ENCODE measurements around the gene AMBP.

DNA sequence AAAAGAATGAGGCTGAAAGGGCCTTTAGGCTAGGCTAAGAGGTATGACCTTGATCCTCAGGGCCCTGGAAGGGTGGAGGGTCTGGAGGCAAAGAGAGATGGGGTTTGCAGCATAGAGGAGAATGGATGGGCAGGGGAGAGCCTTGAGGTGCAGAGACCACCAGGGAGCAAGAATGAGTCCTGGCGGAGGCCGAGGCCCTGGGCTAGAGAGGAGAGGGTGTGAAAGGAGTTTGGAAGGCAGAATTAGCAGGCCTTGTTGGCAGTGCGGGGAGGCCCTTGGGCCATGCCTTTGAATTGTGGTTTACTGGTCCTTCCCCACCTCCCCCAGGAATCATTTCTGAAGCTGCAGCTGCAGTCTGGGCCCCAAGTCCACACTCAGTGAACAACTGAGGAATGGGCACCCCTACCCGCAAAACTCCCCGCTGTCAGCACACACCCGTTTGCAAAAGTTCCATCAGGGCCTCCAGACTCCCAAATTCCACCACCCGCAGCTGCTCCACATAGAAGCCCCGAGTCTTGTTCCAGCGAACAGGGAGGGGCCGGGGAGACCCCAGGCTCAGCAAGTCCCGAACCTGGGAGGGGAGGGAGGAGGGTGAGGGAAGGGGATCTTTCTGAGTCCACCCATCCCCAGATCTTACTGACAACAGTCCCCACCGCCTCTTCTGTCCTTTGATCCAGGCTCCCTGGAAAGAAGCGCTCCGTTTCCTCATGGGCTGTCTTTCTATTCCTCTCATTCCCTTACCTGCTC, 18.9 kb upstream of the AMBP start:
- TF ChIP-seq, protein P1, sequence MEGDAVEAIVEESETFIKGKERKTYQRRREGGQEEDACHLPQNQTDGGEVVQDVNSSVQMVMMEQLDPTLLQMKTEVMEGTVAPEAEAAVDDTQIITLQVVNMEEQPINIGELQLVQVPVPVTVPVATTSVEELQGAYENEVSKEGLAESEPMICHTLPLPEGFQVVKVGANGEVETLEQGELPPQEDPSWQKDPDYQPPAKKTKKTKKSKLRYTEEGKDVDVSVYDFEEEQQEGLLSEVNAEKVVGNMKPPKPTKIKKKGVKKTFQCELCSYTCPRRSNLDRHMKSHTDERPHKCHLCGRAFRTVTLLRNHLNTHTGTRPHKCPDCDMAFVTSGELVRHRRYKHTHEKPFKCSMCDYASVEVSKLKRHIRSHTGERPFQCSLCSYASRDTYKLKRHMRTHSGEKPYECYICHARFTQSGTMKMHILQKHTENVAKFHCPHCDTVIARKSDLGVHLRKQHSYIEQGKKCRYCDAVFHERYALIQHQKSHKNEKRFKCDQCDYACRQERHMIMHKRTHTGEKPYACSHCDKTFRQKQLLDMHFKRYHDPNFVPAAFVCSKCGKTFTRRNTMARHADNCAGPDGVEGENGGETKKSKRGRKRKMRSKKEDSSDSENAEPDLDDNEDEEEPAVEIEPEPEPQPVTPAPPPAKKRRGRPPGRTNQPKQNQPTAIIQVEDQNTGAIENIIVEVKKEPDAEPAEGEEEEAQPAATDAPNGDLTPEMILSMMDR (IDR thresholded peaks at IDR 0.05; ENCODE audit: low read depth, low read length, poor library complexity, severe bottlenecking) = no peak
- TF ChIP-seq EZH2phosphoT487 (IDR thresholded peaks at IDR 0.05; ENCODE audit: borderline replicate concordance, low read length) = no peak

Data from DOHH2 (cell line).